IPS-20b (cell line): ENCODE measurements around the gene MED13L.

Experiments
- H3K27ac ChIP-seq: one replicate; pipeline ENCODE4 v1.5.1; 2013; ENCODE audit warnings: low read length
- H3K27me3 ChIP-seq: 2 replicates; pipeline ENCODE4 v1.6.1; 2013; ENCODE audit warnings: mild to moderate bottlenecking, low read length, inconsistent platforms; ENCODE audit not compliant: insufficient read depth
- H3K36me3 ChIP-seq: 2 replicates; pipeline ENCODE4 v1.6.1; 2013; ENCODE audit warnings: low read depth, mild to moderate bottlenecking, inconsistent platforms, low read length, moderate library complexity; ENCODE audit not compliant: insufficient read depth
- H3K4me1 ChIP-seq: 2 replicates; pipeline ENCODE4 v1.6.1; 2013; ENCODE audit warnings: mild to moderate bottlenecking, control low read depth, inconsistent platforms, low read length, moderate library complexity; ENCODE audit not compliant: insufficient read depth
- H3K4me3 ChIP-seq: 2 replicates; pipeline ENCODE4 v1.5.1; 2013; ENCODE audit warnings: mild to moderate bottlenecking, low read length, inconsistent platforms
- H3K9ac ChIP-seq: 2 replicates; pipeline ENCODE4 v1.6.1; 2013; ENCODE audit warnings: low read depth, mild to moderate bottlenecking, inconsistent platforms, low read length, moderate library complexity
- H3K9me3 ChIP-seq: 2 replicates; pipeline ENCODE4 v1.6.1; 2013; ENCODE audit warnings: mild to moderate bottlenecking, low read depth, low read length, inconsistent platforms; ENCODE audit not compliant: insufficient read depth

The MED13L gene

GRCh38 chr12:116066381-116067230 lies 210.9 kb downstream of the MED13L start:
- no peak overlapping the region for H3K4me3 ChIP-seq
- H3K9me3 ChIP-seq, result no peaks in the 10 kb centered on the region
- no peaks in the 10 kb centered on the region for H3K4me1 ChIP-seq
- no peaks in the 10 kb centered on the region for H3K27me3 ChIP-seq
- no peak overlapping the region for H3K27ac ChIP-seq
- no peak overlapping the region for H3K9ac ChIP-seq
- H3K36me3 ChIP-seq, result no peaks in the 10 kb centered on the region

- Histone ChIP-seq H3K4me3 (no peak overlapping the region), H3K9me3 (no peaks in the 10 kb centered on the region), H3K27me3 (no peaks in the 10 kb centered on the region), H3K36me3 (no peaks in the 10 kb centered on the region), H3K4me1 (no peaks in the 10 kb centered on the region), H3K9ac (no peak overlapping the region), H3K27ac (no peak overlapping the region)
These were observed 211.9 kb downstream of the MED13L start for GRCh38 chr12:116065606-116066005.

- H3K4me3 ChIP-seq, result no peak overlapping the region
- no peaks in the 10 kb centered on the region for H3K36me3 ChIP-seq
- no peak overlapping the region for H3K9ac ChIP-seq
- H3K27me3 ChIP-seq, result no peaks in the 10 kb centered on the region
- H3K27ac ChIP-seq, result no peak overlapping the region
- no peaks in the 10 kb centered on the region for H3K4me1 ChIP-seq
- H3K9me3 ChIP-seq, result no peaks in the 10 kb centered on the region
These were observed 213.0 kb downstream of the MED13L start for GRCh38 chr12:116064493-116064892.

GRCh38 chr12:116062698-116063097 lies 214.8 kb downstream of the MED13L start:
- H3K9me3 ChIP-seq, result no peaks in the 10 kb centered on the region
- no peaks in the 10 kb centered on the region for H3K4me1 ChIP-seq
- no peaks in the 10 kb centered on the region for H3K27me3 ChIP-seq
- H3K9ac ChIP-seq, result no peak overlapping the region
- no peaks in the 10 kb centered on the region for H3K36me3 ChIP-seq
- no peak overlapping the region for H3K27ac ChIP-seq
- H3K4me3 ChIP-seq, result no peak overlapping the region

GRCh38 chr12:116060764-116061163 lies 216.7 kb downstream of the MED13L start:
- H3K4me3 ChIP-seq, result no peak overlapping the region
- no peaks in the 10 kb centered on the region for H3K27me3 ChIP-seq
- no peaks in the 10 kb centered on the region for H3K9me3 ChIP-seq
- H3K36me3 ChIP-seq, result no peaks in the 10 kb centered on the region
- H3K27ac ChIP-seq, result no peak overlapping the region
- no peaks in the 10 kb centered on the region for H3K4me1 ChIP-seq
- H3K9ac ChIP-seq, result no peak overlapping the region

- no peak overlapping the region for H3K27ac ChIP-seq
- H3K4me1 ChIP-seq, result no peaks in the 10 kb centered on the region
- H3K36me3 ChIP-seq, result no peaks in the 10 kb centered on the region
- H3K9ac ChIP-seq, result no peak overlapping the region
- no peaks in the 10 kb centered on the region for H3K9me3 ChIP-seq
- H3K4me3 ChIP-seq, result no peak overlapping the region
- H3K27me3 ChIP-seq, result no peaks in the 10 kb centered on the region
These were observed 217.6 kb downstream of the MED13L start for GRCh38 chr12:116059904-116060303.

GRCh38 chr12:116058574-116058973 lies 218.9 kb downstream of the MED13L start:
- Histone ChIP-seq H3K36me3 (no peaks in the 10 kb centered on the region), H3K27ac (no peak overlapping the region), H3K9me3 (no peaks in the 10 kb centered on the region), H3K9ac (no peak overlapping the region), H3K4me1 (0 out of 2 replicates have a peak, but pooled peaks cover 3% of the 10 kb centered on the region), H3K4me3 (no peak overlapping the region), H3K27me3 (no peaks in the 10 kb centered on the region)

- Histone ChIP-seq H3K4me3 (no peak overlapping the region), H3K36me3 (no peaks in the 10 kb centered on the region), H3K4me1 (0 out of 2 replicates have a peak, but pooled peaks cover 4% of the 10 kb centered on the region), H3K27me3 (no peaks in the 10 kb centered on the region), H3K9me3 (no peaks in the 10 kb centered on the region), H3K27ac (no peak overlapping the region), H3K9ac (no peak overlapping the region)
These were observed 220.1 kb downstream of the MED13L start for GRCh38 chr12:116057356-116057755.

GRCh38 chr12:116055895-116056607 lies 221.4 kb downstream of the MED13L start:
- no peaks in the 10 kb centered on the region for H3K36me3 ChIP-seq
- no peaks in the 10 kb centered on the region for H3K9me3 ChIP-seq
- H3K9ac ChIP-seq, result no peak overlapping the region
- H3K4me1 ChIP-seq, result 0 out of 2 replicates have a peak, but pooled peaks cover 4% of the 10 kb centered on the region
- no peak overlapping the region for H3K4me3 ChIP-seq
- H3K27ac ChIP-seq, result no peak overlapping the region
- H3K27me3 ChIP-seq, result no peaks in the 10 kb centered on the region

- H3K27me3 ChIP-seq, result no peaks in the 10 kb centered on the region
- 0 out of 2 replicates have a peak, but pooled peaks cover 4% of the 10 kb centered on the region for H3K4me1 ChIP-seq
- no peaks in the 10 kb centered on the region for H3K36me3 ChIP-seq
- H3K9ac ChIP-seq, result no peak overlapping the region
- H3K9me3 ChIP-seq, result no peaks in the 10 kb centered on the region
- H3K4me3 ChIP-seq, result no peak overlapping the region
- H3K27ac ChIP-seq, result no peak overlapping the region
These were observed 223.2 kb downstream of the MED13L start for GRCh38 chr12:116054280-116054679.

- H3K27me3 ChIP-seq, result no peaks in the 10 kb centered on the region
- no peak overlapping the region for H3K27ac ChIP-seq
- no peak overlapping the region for H3K4me3 ChIP-seq
- no peaks in the 10 kb centered on the region for H3K9me3 ChIP-seq
- no peaks in the 10 kb centered on the region for H3K36me3 ChIP-seq
- 0 out of 2 replicates have a peak, but pooled peaks cover 4% of the 10 kb centered on the region for H3K4me1 ChIP-seq
- no peak overlapping the region for H3K9ac ChIP-seq
These were observed 223.9 kb downstream of the MED13L start for GRCh38 chr12:116053479-116054200.
